Activated T-helper 17 cell treated with anti-CD3 and anti-CD28 coated beads, Interleukin-2, amount 50 U/mL, for 72 hours (primary cell): ENCODE data around the gene SYTL3. TPM values are rescaled to one million over a fixed set of nuclear protein-coding genes. Genes with fewer than 3 reads are reported as not detected.
"Not testable (repeated sequence)": the region's sequence is repeated elsewhere in the genome, so short reads cannot be mapped to it uniquely, and the experiment has no call there.

Experiments used
- ATAC-seq: fragments of 150-1000 bp; cut with Tn5 transposase; replicated peaks from 2 replicates; pipeline ENCODE4 v1.10.0; 2021; ENCODE audit warnings: mild to moderate bottlenecking, moderate library complexity
- H3K27ac Mint-ChIP-seq: one replicate; pipeline ENCODE4 v1.8.0; 2022; ENCODE audit warnings: mixed read lengths
- H3K27me3 Mint-ChIP-seq: one replicate; pipeline ENCODE4 v1.8.0; 2022; ENCODE audit warnings: mixed read lengths
- H3K36me3 Mint-ChIP-seq: one replicate; pipeline ENCODE4 v1.8.0; 2022; ENCODE audit warnings: low read depth, mild to moderate bottlenecking, mixed read lengths
- H3K4me1 Mint-ChIP-seq: one replicate; pipeline ENCODE4 v1.8.0; 2022; ENCODE audit warnings: mixed read lengths
- H3K4me3 Mint-ChIP-seq: one replicate; pipeline ENCODE4 v1.8.0; 2022; ENCODE audit warnings: mild to moderate bottlenecking, mixed read lengths
- H3K9me3 Mint-ChIP-seq: one replicate; pipeline ENCODE4 v1.8.0; 2022; ENCODE audit warnings: mixed read lengths
- total RNA-seq, 2 donors: library from RNA; stranded (reverse); gene quantifications; one replicate each; pipeline ENCODE4 v1.2.3, GENCODE V29; 2022

SYTL3 gene
- total RNA-seq, 2 donors from 2014 or later: 118 to 331 TPM

DNA sequence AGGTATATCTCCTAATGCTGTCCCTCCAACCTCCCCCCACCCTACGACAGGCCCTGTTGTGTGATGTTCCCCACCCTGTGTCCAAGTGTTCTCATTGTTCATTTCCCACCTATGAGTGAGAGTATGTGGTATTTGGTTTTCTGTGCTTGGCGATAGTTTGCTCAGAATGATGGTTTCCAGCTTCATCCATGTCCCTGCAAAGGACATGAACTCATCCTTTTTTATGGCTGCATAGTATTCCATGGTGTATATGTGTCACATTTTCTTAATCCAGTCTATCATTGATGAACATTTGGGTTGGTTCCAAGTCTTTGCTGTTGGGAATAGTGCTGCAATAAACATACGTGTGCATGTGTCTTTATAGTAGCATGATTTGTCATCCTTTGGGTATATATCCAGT, 35.2 kb upstream of the SYTL3 start:
- H3K9me3 Mint-ChIP-seq, H3K4me3 Mint-ChIP-seq, H3K27me3 Mint-ChIP-seq, H3K27ac Mint-ChIP-seq, ATAC-seq: not testable (repeated sequence)
- H3K4me1 Mint-ChIP-seq: peaks cover 11% of the 10 kb centered on the region
- peaks cover 100% of the 10 kb centered on the region for H3K36me3 Mint-ChIP-seq

DNA sequence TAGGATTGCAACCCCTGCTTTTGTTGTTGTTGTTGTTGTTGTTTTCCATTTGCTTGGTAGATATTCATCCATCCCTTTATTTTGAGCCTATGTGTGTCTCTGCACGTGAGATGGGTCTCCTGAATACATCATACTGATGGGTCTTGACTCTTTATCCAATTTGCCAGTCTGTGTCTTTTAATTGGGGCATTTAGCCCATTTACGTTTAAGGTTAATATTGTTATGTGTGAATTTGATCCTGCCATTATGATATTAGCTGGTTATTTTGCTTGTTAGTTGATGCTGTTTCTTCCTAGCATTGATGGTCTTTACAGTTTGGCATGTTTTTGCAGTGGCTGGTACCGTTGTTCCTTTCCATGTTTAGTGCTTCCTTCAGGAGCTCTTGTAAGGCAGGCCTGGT, 31.6 kb upstream of the SYTL3 start:
- ATAC-seq, H3K9me3 Mint-ChIP-seq, H3K27me3 Mint-ChIP-seq, H3K4me3 Mint-ChIP-seq: not testable (repeated sequence)
- Mint-ChIP-seq H3K36me3 (peaks cover 95% of the 10 kb centered on the region), H3K4me1 (peaks cover 20% of the 10 kb centered on the region), H3K27ac (peak overlapping the region; percentile 78)

DNA sequence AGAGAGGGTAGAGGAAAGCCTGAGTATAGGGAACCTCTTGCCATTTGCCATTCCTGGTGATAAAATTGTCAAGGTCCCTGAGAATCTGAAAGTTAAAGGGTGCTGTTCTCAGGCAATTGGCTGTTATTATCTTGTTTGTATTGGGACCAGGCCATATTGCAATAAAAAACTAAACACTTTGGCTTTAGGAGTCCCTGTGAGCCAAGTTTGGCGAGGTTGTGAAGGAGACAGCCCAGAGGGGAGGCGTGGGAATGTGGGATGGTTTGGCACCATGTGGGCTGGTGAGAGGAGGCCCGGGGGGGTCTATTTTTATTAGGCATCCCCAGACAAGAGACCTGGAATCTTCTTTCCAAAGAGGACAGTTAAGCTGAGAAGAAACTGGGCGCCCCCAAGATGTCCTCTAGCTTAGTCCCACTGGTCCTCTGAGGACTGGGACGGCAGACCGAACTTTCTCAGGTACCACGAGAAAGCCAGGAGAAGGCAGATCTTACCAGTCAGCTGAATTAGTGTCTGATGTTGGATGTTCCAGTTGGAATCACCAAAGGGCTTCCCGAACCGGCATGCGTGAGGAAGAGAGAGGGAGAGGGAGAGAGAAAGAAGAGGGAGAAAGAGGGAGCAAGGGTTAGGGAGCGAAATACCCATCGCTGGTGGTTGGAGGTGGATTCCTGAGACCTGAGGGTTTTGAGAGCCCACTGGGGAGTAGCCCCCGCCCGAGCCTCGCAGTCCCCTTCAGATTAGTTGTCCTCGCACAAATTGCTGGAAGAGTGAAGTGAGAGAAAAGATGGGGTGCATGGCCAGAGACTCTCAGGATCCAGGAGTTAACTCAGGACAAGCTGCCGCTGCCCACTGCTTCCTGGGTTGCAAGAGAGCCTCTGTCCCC, 29.7 kb upstream of the SYTL3 start:
- Mint-ChIP-seq H3K36me3 (peaks cover 93% of the 10 kb centered on the region), H3K4me3 (no peak overlapping the region), H3K9me3 (no peaks in the 10 kb centered on the region), H3K4me1 (peaks cover 20% of the 10 kb centered on the region), H3K27me3 (no peaks in the 10 kb centered on the region), H3K27ac (peak overlapping the region; percentile 2)
- ATAC-seq: no peak

- Mint-ChIP-seq H3K36me3 (peaks cover 93% of the 10 kb centered on the region), H3K27ac (peak overlapping the region; percentile 2), H3K4me3 (no peak overlapping the region), H3K4me1 (peaks cover 24% of the 10 kb centered on the region), H3K27me3 (no peaks in the 10 kb centered on the region), H3K9me3 (no peaks in the 10 kb centered on the region)
- ATAC-seq: no peak
Observed at GRCh38 chr6:158620963-158621693, 28.7 kb upstream of the SYTL3 start.

GRCh38 chr6:158621694-158622544, 27.9 kb upstream of the SYTL3 start:
- Mint-ChIP-seq H3K4me3 (no peak overlapping the region), H3K9me3 (no peaks in the 10 kb centered on the region), H3K27me3 (no peaks in the 10 kb centered on the region), H3K36me3 (peaks cover 93% of the 10 kb centered on the region), H3K4me1 (peaks cover 25% of the 10 kb centered on the region), H3K27ac (peak overlapping the region; percentile 52)
- ATAC-seq: peak; percentile 29

DNA sequence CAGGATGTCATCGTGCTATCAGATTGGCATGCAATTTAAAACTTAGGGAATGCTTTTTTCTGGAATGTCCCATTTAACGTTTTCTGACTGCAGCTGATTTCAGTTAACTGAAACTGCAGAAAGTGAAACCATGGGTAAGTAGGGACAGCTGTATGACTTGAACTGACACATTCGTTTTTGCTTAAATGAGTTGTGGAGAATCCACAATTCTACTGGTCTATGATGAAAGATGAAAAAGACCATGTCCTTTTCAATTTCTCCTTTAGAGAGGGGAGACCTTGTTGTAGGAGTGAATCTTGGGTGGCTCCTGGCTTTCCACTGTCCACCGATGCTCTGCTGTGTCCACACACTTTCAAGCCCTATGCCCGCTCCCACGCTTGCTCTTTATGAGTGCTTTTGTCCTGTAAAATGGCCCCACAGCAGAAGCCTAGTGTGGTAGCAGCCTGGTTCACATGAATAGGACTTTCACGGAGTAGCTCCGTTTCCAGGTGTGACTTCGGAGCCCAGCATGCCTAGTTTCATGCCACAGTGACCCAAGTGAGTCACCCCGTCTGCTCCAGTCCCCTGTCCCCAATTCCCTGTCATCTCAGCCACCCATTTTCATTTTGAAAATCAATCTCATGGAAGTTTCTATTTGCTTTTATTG, 27.2 kb upstream of the SYTL3 start:
- peaks cover 93% of the 10 kb centered on the region for H3K36me3 Mint-ChIP-seq

DNA sequence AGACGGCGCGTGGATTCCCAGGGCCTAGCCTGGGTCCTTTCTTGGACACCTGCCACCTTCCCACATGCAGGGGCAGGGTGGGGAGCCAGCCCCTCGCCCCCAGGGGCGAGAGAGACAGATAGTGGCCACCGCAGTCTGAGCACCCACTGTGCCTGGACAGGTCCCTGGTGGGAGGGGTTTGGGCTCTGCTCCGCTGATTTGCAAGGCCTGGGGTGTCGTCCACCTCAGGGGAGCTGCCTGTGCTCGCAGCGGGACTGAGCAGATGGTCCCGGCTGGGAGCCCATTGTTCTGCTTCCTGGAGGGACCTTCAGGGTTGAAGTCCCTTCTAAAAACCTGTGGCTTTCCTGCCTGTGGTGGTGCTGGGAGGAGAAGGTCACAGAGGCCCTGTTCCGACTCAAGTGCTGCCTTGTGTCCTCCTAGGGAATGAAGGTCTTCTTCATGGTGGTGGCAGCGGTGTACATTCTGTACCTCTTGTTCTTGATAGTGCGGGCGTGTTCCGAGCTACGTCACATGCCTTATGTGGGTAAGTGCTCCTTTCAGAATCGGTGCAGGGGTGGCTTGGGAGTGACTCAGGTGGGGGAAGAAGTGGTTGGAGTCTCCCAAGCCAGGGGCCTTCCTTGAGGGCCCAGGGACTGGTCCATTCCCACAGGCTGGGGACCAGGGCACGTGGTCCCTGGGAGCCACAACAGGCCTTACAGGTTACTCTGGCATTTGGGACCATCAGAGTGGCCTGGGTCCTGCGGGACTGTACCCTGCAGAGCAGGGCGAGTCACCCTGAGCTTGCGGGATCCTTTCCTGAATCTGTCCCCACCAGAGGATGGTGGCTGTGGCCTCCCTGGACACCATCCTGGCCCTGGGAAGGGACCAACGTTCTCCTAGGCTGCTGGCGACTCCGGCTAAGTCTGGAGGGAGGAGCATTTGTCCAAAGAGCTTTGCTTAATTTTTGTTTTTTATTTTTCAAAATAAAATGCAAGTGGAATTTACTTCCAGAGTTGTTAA, 24.9 kb upstream of the SYTL3 start:
- Mint-ChIP-seq H3K27me3 (no peaks in the 10 kb centered on the region), H3K27ac (peak overlapping the region; percentile 70), H3K4me3 (no peak overlapping the region), H3K36me3 (peaks cover 88% of the 10 kb centered on the region), H3K4me1 (peaks cover 22% of the 10 kb centered on the region), H3K9me3 (no peaks in the 10 kb centered on the region)
- no peak for ATAC-seq

More for the DNA sequence above, 27.2 kb upstream of the SYTL3 start:
- no peak overlapping the region for H3K4me3 Mint-ChIP-seq
- ATAC-seq: peak; percentile 81
- no peaks in the 10 kb centered on the region for H3K9me3 Mint-ChIP-seq
- peak overlapping the region; percentile 52 for H3K27ac Mint-ChIP-seq
- peaks cover 25% of the 10 kb centered on the region for H3K4me1 Mint-ChIP-seq
- H3K27me3 Mint-ChIP-seq: no peaks in the 10 kb centered on the region

DNA sequence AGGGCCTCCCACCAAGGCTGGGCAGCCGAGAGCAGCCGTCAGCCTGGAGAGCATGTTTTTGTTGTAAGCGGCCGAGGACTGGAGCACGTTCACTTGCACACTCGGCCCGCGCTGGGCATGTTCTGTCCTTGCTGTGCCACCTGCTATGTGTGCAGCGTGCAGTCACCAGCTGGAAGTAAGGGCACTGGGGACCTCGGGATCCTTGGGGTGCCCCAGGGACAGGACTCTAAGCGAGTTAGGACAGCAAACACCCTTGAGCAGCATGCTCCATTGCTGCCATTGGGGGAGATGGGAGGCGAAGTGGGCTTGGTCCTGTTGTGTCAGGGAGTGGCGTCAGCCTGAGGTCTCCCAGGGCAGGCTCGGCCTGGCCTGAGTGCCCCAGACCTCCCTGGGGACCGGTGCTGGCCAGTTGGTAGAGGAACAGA, 24.0 kb upstream of the SYTL3 start:
- Mint-ChIP-seq H3K36me3 (peaks cover 85% of the 10 kb centered on the region), H3K27ac (peak overlapping the region; percentile 73), H3K9me3 (no peaks in the 10 kb centered on the region), H3K4me3 (no peak overlapping the region), H3K27me3 (no peaks in the 10 kb centered on the region), H3K4me1 (peaks cover 26% of the 10 kb centered on the region)
- ATAC-seq: no peak

GRCh38 chr6:158626360-158627167, 23.3 kb upstream of the SYTL3 start:
- Mint-ChIP-seq H3K4me3 (no peak overlapping the region), H3K36me3 (peaks cover 86% of the 10 kb centered on the region), H3K4me1 (peaks cover 32% of the 10 kb centered on the region), H3K27me3 (no peaks in the 10 kb centered on the region), H3K27ac (peak overlapping the region; percentile 73), H3K9me3 (no peaks in the 10 kb centered on the region)
- ATAC-seq: no peak

GRCh38 chr6:158627168-158627939, 22.5 kb upstream of the SYTL3 start:
- Mint-ChIP-seq H3K9me3 (no peaks in the 10 kb centered on the region), H3K27me3 (no peaks in the 10 kb centered on the region), H3K4me3 (no peak overlapping the region), H3K4me1 (peaks cover 30% of the 10 kb centered on the region), H3K27ac (peak overlapping the region; percentile 73), H3K36me3 (peaks cover 90% of the 10 kb centered on the region)
- no peak for ATAC-seq

DNA sequence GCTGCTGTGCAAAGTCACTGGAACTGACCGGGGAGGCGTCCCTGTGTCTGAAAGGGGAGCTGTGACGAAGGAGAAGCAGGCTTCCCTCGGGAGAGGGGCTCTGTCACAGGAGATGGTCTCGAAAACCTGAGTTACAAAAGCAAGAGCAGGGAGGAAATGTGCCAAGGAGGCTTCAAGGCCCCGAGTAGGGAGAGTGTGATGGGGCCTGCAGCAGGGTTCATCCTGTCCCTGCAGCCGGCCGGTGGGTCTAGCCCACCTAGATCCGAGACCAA, 22.0 kb upstream of the SYTL3 start:
- H3K36me3 Mint-ChIP-seq: peaks cover 90% of the 10 kb centered on the region
- peak overlapping the region; percentile 73 for H3K27ac Mint-ChIP-seq

GRCh38 chr6:158628542-158628941, 21.3 kb upstream of the SYTL3 start:
- H3K4me1 Mint-ChIP-seq: peaks cover 24% of the 10 kb centered on the region
- no peak overlapping the region for H3K27ac Mint-ChIP-seq
- no peak overlapping the region for H3K4me3 Mint-ChIP-seq
- peaks cover 90% of the 10 kb centered on the region for H3K36me3 Mint-ChIP-seq
- no peak for ATAC-seq
- no peaks in the 10 kb centered on the region for H3K27me3 Mint-ChIP-seq
- H3K9me3 Mint-ChIP-seq: no peaks in the 10 kb centered on the region

More for the DNA sequence above, 22.0 kb upstream of the SYTL3 start:
- no peak overlapping the region for H3K4me3 Mint-ChIP-seq
- H3K9me3 Mint-ChIP-seq: no peaks in the 10 kb centered on the region
- H3K27me3 Mint-ChIP-seq: no peaks in the 10 kb centered on the region
- peaks cover 26% of the 10 kb centered on the region for H3K4me1 Mint-ChIP-seq
- no peak for ATAC-seq
